Transverse colon (tissue), 4 donors: ENCODE data around the gene CMTM4. TPM values are rescaled to one million over a fixed set of nuclear protein-coding genes. Genes with fewer than 3 reads are reported as not detected.

Experiments used
- DNase-seq: peaks from one replicate; pipeline ENCODE4 v3.0.0-alpha.2; 2019
- H3K27ac ChIP-seq, 4 donors: fragments of 200-600 bp; sonication (generic); 2 replicates each; pipeline ENCODE4 v1.5.1; 2016 to 2018; ENCODE audit warnings: inconsistent platforms in 4 of 4
- H3K27me3 ChIP-seq: fragments of 200-600 bp; sonication (generic); 2 replicates; pipeline ENCODE4 v1.5.1; 2017; ENCODE audit warnings: inconsistent platforms
- H3K36me3 ChIP-seq, 4 donors: fragments of 200-600 bp; sonication (generic); 2 replicates each; pipeline ENCODE4 v1.5.1; 2017 to 2019; ENCODE audit warnings: inconsistent platforms in 4 of 4
- H3K4me1 ChIP-seq, 4 donors: fragments of 200-600 bp; sonication (generic); 2 replicates each; pipeline ENCODE4 v1.5.1; 2017 to 2020; ENCODE audit warnings: inconsistent platforms in 4 of 4
- H3K4me3 ChIP-seq, 4 donors: fragments of 200-600 bp; sonication (generic); 1 replicate in 1 of 4; 2 replicates in 3 of 4; pipeline versions ENCODE4 v1.5.1 to v1.6.1; 2017 to 2019; ENCODE audit warnings: inconsistent platforms in 4 of 4
- H3K9me3 ChIP-seq, 2 donors: fragments of 200-600 bp; sonication (generic); 2 replicates each; pipeline ENCODE4 v1.5.1; 2017 to 2019; ENCODE audit warnings: inconsistent platforms in 2 of 2
- EP300 ChIP-seq: sonication (generic); formaldehyde crosslinking; IDR thresholded peaks from one replicate; pipeline ENCODE4 v1.6.1; 2017; ENCODE audit warnings: antibody characterized with exemption, low read depth
- POLR2A ChIP-seq: fragments of 450-650 bp; IDR thresholded peaks from one replicate; pipeline ENCODE4 v1.6.1; 2016; ENCODE audit warnings: antibody characterized with exemption, mild to moderate bottlenecking, moderate library complexity
- POLR2AphosphoS5 ChIP-seq, 3 donors: sonication (generic); formaldehyde crosslinking; IDR thresholded peaks; one replicate each; pipeline ENCODE4 v1.6.1; 2016; ENCODE audit warnings: antibody characterized with exemption in 3 of 3
- WGBS, 2 donors: methylation state at CpG; one replicate each; pipeline ENCODE4 v1.1.5; 2018; ENCODE audit warnings: low coverage in 1 of 2; 5-methylcytosine and 5-hydroxymethylcytosine counted together
- in situ Hi-C, 4 donors: fragments of 200-750 bp; cut with MboI; loops; one replicate each; pipeline versions ENCODE4 v1.15.0 to v1.15.1; 2017; ENCODE audit warnings: low sequenced_read_pairs in 3 of 4, low pct_ligation_motif_present in 1 of 4, low pct_unique_long_range_greater_than_20kb in 1 of 4
- intact Hi-C: fragments of 100-400 bp; cut with DNase I; formaldehyde crosslinking; loops from one replicate; pipeline ENCODE4 v1.15.1; 2023; ENCODE audit warnings: low total_unique reads
- total RNA-seq, 4 donors: library from RNA; depleted of rRNA; stranded (reverse); fragments of >200 nt; gene quantifications; one replicate each; pipeline ENCODE4 v1.1.0, GENCODE V29; 2016
- TF ChIP-seq, protein P1 (sequence below), 5 experiments: fragments of 200-600 bp in 3 of 5; fragments of 450-650 bp in 2 of 5; sonication (generic) in 3 of 5; IDR thresholded peaks; 1 replicate in 2 of 5; 2 replicates in 3 of 5; pipeline ENCODE4 v1.5.1; 2016 to 2017; ENCODE audit warnings: antibody characterized with exemption in 5 of 5, inconsistent platforms in 3 of 5, mild to moderate bottlenecking in 2 of 5, moderate library complexity in 1 of 5

CMTM4 gene
- total RNA-seq: 100 to 1,000 TPM in 3 of 4 donors, 10 to 100 TPM in 1; 77.0 to 167 (median 163) TPM

DNA sequence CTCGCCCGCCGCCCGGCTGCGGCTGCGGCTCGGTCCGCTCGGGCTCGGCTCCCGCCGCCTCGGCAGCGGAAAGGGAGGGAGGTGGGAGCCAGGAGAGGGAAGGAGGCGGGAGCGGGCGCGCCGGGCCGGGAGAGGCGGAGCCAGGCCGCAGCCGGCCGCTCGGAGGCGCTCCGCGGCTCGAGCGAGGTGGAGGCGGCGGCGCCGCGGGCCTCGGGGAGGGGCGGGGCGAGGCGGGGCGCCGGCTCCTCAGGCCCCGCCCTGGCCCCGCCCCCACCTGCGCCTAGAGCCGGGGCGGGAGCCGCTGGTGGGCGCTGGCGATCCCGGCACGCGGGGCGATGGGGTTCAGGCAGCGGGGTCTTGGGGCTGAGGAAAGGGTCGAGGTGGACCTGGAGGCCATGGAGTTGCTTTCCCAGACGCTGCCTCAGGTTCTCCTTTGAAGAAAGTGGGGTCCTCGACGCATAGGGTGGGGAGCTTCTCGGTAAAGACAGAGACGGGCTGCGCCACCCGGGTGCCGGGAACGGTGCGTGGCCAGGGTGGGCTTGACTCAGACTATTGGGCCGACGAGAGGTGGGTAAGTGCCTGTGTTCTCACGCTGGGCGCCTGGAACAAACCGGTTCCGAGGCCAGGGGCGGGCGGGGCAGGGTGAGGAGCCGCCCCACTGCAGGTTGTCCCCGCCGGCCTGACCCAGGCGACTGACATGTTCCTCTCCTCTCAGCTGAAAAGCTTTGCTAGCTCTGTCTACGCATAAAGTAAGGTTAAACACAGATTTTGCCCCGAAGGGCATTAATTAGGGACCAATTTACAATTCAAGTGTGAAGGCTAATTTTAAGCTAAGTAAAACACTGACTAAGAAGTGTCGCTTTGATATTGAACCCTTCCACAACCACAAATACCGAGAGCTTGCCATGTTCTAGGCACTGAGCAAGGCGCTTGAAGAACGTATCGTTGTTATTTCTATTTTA, at the start of gene CMTM4:
Gene CMTM4 (minus strand): TSS at position 75 of the 962 bp plus-strand sequence. CDS start 218 bp downstream, outside the sequence.
- TF ChIP-seq, protein P1, sequence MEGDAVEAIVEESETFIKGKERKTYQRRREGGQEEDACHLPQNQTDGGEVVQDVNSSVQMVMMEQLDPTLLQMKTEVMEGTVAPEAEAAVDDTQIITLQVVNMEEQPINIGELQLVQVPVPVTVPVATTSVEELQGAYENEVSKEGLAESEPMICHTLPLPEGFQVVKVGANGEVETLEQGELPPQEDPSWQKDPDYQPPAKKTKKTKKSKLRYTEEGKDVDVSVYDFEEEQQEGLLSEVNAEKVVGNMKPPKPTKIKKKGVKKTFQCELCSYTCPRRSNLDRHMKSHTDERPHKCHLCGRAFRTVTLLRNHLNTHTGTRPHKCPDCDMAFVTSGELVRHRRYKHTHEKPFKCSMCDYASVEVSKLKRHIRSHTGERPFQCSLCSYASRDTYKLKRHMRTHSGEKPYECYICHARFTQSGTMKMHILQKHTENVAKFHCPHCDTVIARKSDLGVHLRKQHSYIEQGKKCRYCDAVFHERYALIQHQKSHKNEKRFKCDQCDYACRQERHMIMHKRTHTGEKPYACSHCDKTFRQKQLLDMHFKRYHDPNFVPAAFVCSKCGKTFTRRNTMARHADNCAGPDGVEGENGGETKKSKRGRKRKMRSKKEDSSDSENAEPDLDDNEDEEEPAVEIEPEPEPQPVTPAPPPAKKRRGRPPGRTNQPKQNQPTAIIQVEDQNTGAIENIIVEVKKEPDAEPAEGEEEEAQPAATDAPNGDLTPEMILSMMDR (IDR thresholded peaks at IDR 0.05): peak in 1 of 5 experiments; percentile 21
- TF ChIP-seq EP300 (no peak), POLR2AphosphoS5 (IDR thresholded peaks at IDR 0.05) (peak in 2 of 3 donors; percentile 56 to 68), POLR2A (peak; percentile 65)
- peak; percentile 90 for DNase-seq
- intact Hi-C loops (no loop called here), in situ Hi-C loops (no loop called here)
- Histone ChIP-seq H3K4me3 (peak within 1 kb of the TSS; percentile 68 to 86 (median 76)), H3K9me3 (no peaks in the 10 kb centered on the region), H3K27me3 (no peaks in the 10 kb centered on the region), H3K36me3 (no peaks in the 10 kb centered on the region), H3K4me1 (peaks cover 4 to 39% (median 24%) of the 10 kb centered on the region in 4 donors), H3K27ac (peak within 1 kb of the TSS; percentile 87 to 92 (median 89))
- 7 to 17% methylated on average over 5 to 50 of the region's 84 CpGs for WGBS, 2 donors

GRCh38 chr16:66746048-66746447, 49.5 kb upstream of the CMTM4 start:
- H3K27me3 ChIP-seq: no peaks in the 10 kb centered on the region
- no peak overlapping the region for H3K4me3 ChIP-seq
- TF ChIP-seq EP300 (no peak), POLR2AphosphoS5 (IDR thresholded peaks at IDR 0.05) (no peak), POLR2A (no peak)
- TF ChIP-seq, protein P1 (IDR thresholded peaks at IDR 0.05): no peak
- peaks cover 0 to 24% (median 4%) of the 10 kb centered on the region in 4 donors for H3K36me3 ChIP-seq
- intact Hi-C loops: no loop called here
- peak overlapping the region in 3 of 4 donors; percentile 60 to 71 (median 70) for H3K27ac ChIP-seq
- in situ Hi-C loops: no loop called here
- no peak for DNase-seq
- peaks cover 33 to 67% (median 50%) of the 10 kb centered on the region in 4 donors for H3K4me1 ChIP-seq
- WGBS, 2 donors: 65 to 80% methylated on average over 3 of the region's 3 CpGs
- H3K9me3 ChIP-seq: no peaks in the 10 kb centered on the region

DNA sequence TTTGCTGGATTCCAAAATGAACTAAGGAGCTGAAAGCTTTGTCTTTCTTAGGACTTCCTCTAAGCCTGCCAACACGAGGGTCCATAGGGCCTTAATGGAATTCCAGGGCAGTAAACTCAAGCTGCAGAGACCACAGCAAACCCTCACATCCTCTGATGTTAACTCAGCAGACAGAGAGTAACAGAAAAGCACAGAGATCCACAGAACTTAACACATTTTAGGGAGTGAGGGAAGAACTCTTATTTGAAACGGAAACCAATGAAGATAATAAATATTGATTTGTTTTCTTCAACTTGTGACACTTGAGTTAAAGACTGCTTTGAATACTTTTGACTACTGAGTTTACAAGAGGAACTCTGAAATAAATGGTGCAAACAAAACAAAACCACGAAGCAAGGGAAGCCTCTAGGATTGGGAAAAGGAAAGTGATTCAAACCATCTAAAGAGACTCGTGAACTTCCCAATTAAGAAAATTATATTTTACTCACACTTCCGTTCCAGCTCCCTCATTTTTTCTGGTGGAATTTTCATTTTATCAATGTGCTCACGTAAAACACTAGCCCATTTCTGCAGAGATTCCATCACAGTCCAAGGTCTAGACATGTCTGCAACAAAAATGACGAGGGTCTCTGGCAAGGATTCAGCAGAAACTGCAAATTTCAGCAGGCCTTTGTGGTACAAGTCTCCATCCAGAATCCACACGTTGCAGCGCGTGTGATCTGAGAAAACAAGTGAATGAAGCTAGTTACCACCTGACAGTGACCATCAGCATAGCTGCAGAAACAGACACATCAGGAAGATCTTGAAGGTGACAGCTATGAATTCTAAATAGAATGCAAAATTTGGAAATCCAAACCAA, 45.6 kb upstream of the CMTM4 start:
- Histone ChIP-seq H3K27ac (peak overlapping the region; percentile 84 to 90 (median 88)), H3K4me3 (no peak overlapping the region), H3K27me3 (no peaks in the 10 kb centered on the region), H3K36me3 (peaks cover 0 to 20% (median 8%) of the 10 kb centered on the region in 4 donors), H3K9me3 (no peaks in the 10 kb centered on the region), H3K4me1 (peaks cover 34 to 54% (median 43%) of the 10 kb centered on the region in 4 donors)
- intact Hi-C loops (no loop called here), in situ Hi-C loops (no loop called here)
- TF ChIP-seq, protein P1 (IDR thresholded peaks at IDR 0.05): no peak
- TF ChIP-seq POLR2AphosphoS5 (IDR thresholded peaks at IDR 0.05) (no peak), POLR2A (no peak), EP300 (no peak)
- whole genome bisulfite sequencing, 2 donors: 49 to 58% methylated on average over 6 to 10 of the region's 10 CpGs
- no peak for DNase-seq
